Fibroblast of villous mesenchyme (primary cell): ENCODE measurements around the gene SUPT20H. TPM values are rescaled to one million over a fixed set of nuclear protein-coding genes. Genes with fewer than 3 reads are reported as not detected.

Experiments
- DNase-seq: peaks from one replicate; pipeline ENCODE4 v3.0.0-alpha.2; 2010; ENCODE audit warnings: low read depth
- H3K4me3 ChIP-seq: 2 replicates; pipeline ENCODE4 v1.5.1; 2011; ENCODE audit warnings: low read depth, mild to moderate bottlenecking, low read length
- CTCF ChIP-seq: IDR thresholded peaks from 2 replicates; pipeline ENCODE4 v1.5.1; 2012; ENCODE audit warnings: low read depth, mild to moderate bottlenecking, low read length; ENCODE audit not compliant: insufficient read depth
- total RNA-seq: library from RNA; depleted of rRNA; stranded (reverse); fragments of >200 nt; gene quantifications from 2 replicates; pipeline ENCODE4 v1.2.3, GENCODE V29; 2012

Gene SUPT20H
- 68.0 and 105 TPM in 2 replicates for total RNA-seq

GRCh38 chr13:37058910-37059847, at the start of gene SUPT20H:
SUPT20H (minus strand) TSS chr13:37059688; CDS start chr13:37051490, 8,198 bp downstream.
- TF ChIP-seq CTCF: no peak
- peak within 1 kb of the TSS; percentile 97 for H3K4me3 ChIP-seq
- DNase-seq: peak; percentile 90

GRCh38 chr13:37109051-37109678, 49.7 kb upstream of the SUPT20H start:
- TF ChIP-seq CTCF: peak; percentile 69

GRCh38 chr13:37107868-37108267, 48.4 kb upstream of the SUPT20H start:
- DNase-seq: no peak
- no peak overlapping the region for H3K4me3 ChIP-seq
- TF ChIP-seq CTCF: no peak

More at GRCh38 chr13:37109051-37109678, 49.7 kb upstream of the SUPT20H start:
- peak; percentile 57 for DNase-seq
- H3K4me3 ChIP-seq: no peak overlapping the region

- no peak for TF ChIP-seq CTCF
Observed at GRCh38 chr13:37107456-37107855, 48.0 kb upstream of the SUPT20H start.

GRCh38 chr13:37106642-37107041, 47.2 kb upstream of the SUPT20H start:
- no peak for DNase-seq
- no peak for TF ChIP-seq CTCF
- H3K4me3 ChIP-seq: no peak overlapping the region

More at GRCh38 chr13:37107456-37107855, 48.0 kb upstream of the SUPT20H start:
- H3K4me3 ChIP-seq: no peak overlapping the region
- no peak for DNase-seq

- no peak for DNase-seq
- no peak within 1 kb of the TSS for H3K4me3 ChIP-seq
- no peak for TF ChIP-seq CTCF
Observed at GRCh38 chr13:37105251-37105714, 45.8 kb upstream of the SUPT20H start, which contains the start of gene CSNK1A1L. CSNK1A1L (minus strand) TSS chr13:37105664; CDS start chr13:37105256, 408 bp downstream.
